BLaER1 treated with 17β-estradiol and CSF1 and Interleukin-3, amounts not matched to agents 10 nM and 100 nM (cell line): ENCODE results near the gene RNASE12.

Source experiments
- H3K27ac ChIP-seq, 11 experiments: shearing (Covaris generic); formaldehyde crosslinking; 2 replicates each; pipeline ENCODE4 v1.8.1; 2022
- H3K27me3 ChIP-seq, 11 experiments: shearing (Covaris generic); formaldehyde crosslinking; 2 replicates each; pipeline ENCODE4 v1.8.1; 2022
- H3K36me3 ChIP-seq, 11 experiments: shearing (Covaris generic); formaldehyde crosslinking; 2 replicates each; pipeline ENCODE4 v1.8.1; 2022
- H3K4me1 ChIP-seq, 10 experiments: shearing (Covaris generic); formaldehyde crosslinking; 2 replicates each; pipeline ENCODE4 v1.8.1; 2022
- H3K4me2 ChIP-seq, 11 experiments: shearing (Covaris generic); formaldehyde crosslinking; 2 replicates each; pipeline ENCODE4 v1.8.1; 2022
- H3K4me3 ChIP-seq, 10 experiments: shearing (Covaris generic); formaldehyde crosslinking; 2 replicates each; pipeline ENCODE4 v1.8.1; 2022
- H3K9ac ChIP-seq, 11 experiments: shearing (Covaris generic); formaldehyde crosslinking; 2 replicates each; pipeline ENCODE4 v1.8.1; 2022
- H3K9me3 ChIP-seq, 11 experiments: shearing (Covaris generic); formaldehyde crosslinking; replicated peaks in 1 of 11; 2 replicates each; pipeline ENCODE4 v1.8.1; 2022
- H4K20me1 ChIP-seq, 11 experiments: shearing (Covaris generic); formaldehyde crosslinking; 2 replicates each; pipeline ENCODE4 v1.8.1; 2022
- Cebpa-rat ChIP-seq, 11 experiments: shearing (Covaris generic); IDR thresholded peaks; 2 replicates each; pipeline ENCODE4 v1.8.1; 2022

RNASE12 gene, protein sequence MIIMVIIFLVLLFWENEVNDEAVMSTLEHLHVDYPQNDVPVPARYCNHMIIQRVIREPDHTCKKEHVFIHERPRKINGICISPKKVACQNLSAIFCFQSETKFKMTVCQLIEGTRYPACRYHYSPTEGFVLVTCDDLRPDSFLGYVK

GRCh38 chr14:20591235-20591634, at the start of gene RNASE12:
Gene RNASE12, minus strand, starts transcription at chr14:20591376. Its CDS starts 653 bp downstream, at chr14:20590723.
- TF ChIP-seq Cebpa-rat (IDR thresholded peaks at IDR 0.05), result no peak
- H3K9ac ChIP-seq, result no peak within 1 kb of the TSS

DNA sequence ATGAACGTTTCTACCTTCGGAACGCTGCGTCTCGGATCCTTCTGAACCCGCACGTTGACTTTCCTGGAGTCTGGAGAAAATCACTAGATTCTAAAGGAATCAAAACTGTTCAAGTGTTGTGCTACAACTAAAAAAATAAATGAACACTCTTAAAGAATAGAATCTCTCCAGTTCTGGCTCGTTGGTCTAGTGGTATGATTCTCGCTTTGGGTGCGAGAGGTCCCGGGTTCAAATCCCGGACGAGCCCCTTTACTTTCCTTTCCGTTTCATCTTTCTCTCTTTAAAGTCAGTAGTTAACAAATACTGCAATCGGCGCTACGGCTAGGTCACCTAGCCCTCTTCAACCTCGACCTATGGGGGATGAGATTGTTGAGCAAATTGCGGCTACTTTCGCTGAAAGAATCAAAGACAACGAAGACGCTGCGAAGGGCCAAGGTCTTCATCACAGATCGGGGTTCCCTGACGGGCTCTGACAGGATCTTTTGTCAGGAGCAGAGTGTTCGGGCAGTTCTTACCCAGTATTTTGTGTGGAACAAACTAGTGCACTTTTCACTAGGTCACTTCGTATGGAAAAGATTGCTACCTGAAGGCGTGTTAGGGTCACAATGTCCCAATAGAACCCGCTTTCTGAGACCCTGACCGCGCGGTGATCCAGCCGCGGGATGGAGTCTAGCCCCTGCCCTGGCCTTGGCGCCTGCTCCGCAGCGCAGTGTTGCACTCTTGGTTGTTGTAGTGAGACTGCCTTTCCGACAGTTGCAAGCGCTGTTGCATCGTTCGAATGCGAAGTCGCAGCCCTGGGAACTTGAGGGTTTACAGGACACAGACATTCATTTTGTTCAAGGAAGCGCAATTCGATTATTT, 41.9 kb upstream of the RNASE12 start:
- H3K36me3 ChIP-seq, result no peaks in the 10 kb centered on the region
- peak overlapping the region; percentile 28 to 65 (median 52); a peak in 16 of 20 replicates for H3K4me3 ChIP-seq
- H3K27ac ChIP-seq, result no peak overlapping the region
- H3K9me3 ChIP-seq, result peaks cover 18 to 33% (median 27%) of the 10 kb centered on the region in 11 experiments
- no peak overlapping the region for H3K9ac ChIP-seq
- peaks cover 54 to 68% (median 63%) of the 10 kb centered on the region in 11 experiments for H3K27me3 ChIP-seq
- peak overlapping the region; percentile 70 to 92 (median 85) for H3K4me2 ChIP-seq
- H4K20me1 ChIP-seq, result peaks cover 0 to 7% (median 0%) of the 10 kb centered on the region in 11 experiments; a peak in 2 of 22 replicates
- no peak for TF ChIP-seq Cebpa-rat (IDR thresholded peaks at IDR 0.05)
- peaks cover 11 to 25% (median 21%) of the 10 kb centered on the region in 10 experiments for H3K4me1 ChIP-seq

More at GRCh38 chr14:20591235-20591634, at the start of gene RNASE12:
- Histone ChIP-seq H3K4me2 (no peak within 1 kb of the TSS), H3K36me3 (no peaks in the 10 kb centered on the region), H4K20me1 (no peaks in the 10 kb centered on the region), H3K9me3 (no peaks in the 10 kb centered on the region; a peak in 2 of 22 replicates), H3K4me1 (peaks cover 0 to 7% (median 0%) of the 10 kb centered on the region in 10 experiments; a peak in 2 of 20 replicates), H3K27ac (no peak within 1 kb of the TSS), H3K4me3 (no peak within 1 kb of the TSS), H3K27me3 (no peaks in the 10 kb centered on the region)

- TF ChIP-seq Cebpa-rat (IDR thresholded peaks at IDR 0.05), result no peak
- Histone ChIP-seq H3K27me3 (peaks cover 60 to 74% (median 69%) of the 10 kb centered on the region in 11 experiments), H3K4me3 (peak overlapping the region; percentile 28 to 65 (median 52); a peak in 18 of 20 replicates), H3K27ac (no peak overlapping the region), H3K9ac (no peak overlapping the region), H3K36me3 (no peaks in the 10 kb centered on the region), H3K4me2 (peak overlapping the region; percentile 70 to 92 (median 85)), H3K4me1 (peaks cover 11 to 25% (median 21%) of the 10 kb centered on the region in 10 experiments), H3K9me3 (peaks cover 18 to 33% (median 27%) of the 10 kb centered on the region in 11 experiments), H4K20me1 (peaks cover 0 to 7% (median 0%) of the 10 kb centered on the region in 11 experiments; a peak in 2 of 22 replicates)
Observed at GRCh38 chr14:20632448-20632830, 41.3 kb upstream of the RNASE12 start.

DNA sequence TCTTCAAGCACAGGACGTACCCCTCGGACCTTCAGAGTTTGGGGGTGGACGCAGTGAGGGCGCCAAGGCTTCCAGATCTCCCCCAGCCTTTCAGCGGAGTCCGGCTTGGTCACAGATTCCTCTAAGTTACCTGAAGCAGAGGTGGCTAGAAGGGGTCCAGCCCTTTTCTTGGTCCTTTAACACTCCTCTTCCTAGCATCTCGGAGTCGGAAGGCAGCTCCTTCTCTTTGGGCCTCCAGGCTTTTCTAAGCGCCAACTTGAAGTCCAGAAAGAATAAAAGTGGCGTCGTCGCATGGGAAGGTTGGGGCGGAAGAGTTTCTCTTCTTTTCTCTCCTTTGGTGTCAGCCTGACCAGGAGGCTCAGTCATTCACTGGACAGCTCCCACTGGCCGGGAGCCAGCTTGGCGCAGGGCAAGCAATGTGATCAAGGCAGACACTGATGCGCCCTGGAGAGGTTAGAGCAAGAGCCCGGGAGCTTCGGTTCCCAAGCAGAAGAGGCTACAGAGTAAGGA, 40.8 kb upstream of the RNASE12 start:
- H3K4me2 ChIP-seq, result peak overlapping the region; percentile 70 to 92 (median 85)
- H3K27me3 ChIP-seq, result peaks cover 64 to 79% (median 73%) of the 10 kb centered on the region in 11 experiments
- peak overlapping the region in 3 of 11 experiments; percentile 12 to 50 (median 35); a peak in 5 of 22 replicates for H3K9ac ChIP-seq
- H3K4me1 ChIP-seq, result peaks cover 11 to 25% (median 21%) of the 10 kb centered on the region in 10 experiments
- peak overlapping the region; percentile 28 to 65 (median 52); a peak in 19 of 20 replicates for H3K4me3 ChIP-seq
- TF ChIP-seq Cebpa-rat (IDR thresholded peaks at IDR 0.05), result no peak
- no peak overlapping the region for H3K27ac ChIP-seq
- H4K20me1 ChIP-seq, result peaks cover 0 to 7% (median 0%) of the 10 kb centered on the region in 11 experiments; a peak in 2 of 22 replicates
- peaks cover 18 to 35% (median 27%) of the 10 kb centered on the region in 11 experiments for H3K9me3 ChIP-seq
- no peaks in the 10 kb centered on the region for H3K36me3 ChIP-seq

DNA sequence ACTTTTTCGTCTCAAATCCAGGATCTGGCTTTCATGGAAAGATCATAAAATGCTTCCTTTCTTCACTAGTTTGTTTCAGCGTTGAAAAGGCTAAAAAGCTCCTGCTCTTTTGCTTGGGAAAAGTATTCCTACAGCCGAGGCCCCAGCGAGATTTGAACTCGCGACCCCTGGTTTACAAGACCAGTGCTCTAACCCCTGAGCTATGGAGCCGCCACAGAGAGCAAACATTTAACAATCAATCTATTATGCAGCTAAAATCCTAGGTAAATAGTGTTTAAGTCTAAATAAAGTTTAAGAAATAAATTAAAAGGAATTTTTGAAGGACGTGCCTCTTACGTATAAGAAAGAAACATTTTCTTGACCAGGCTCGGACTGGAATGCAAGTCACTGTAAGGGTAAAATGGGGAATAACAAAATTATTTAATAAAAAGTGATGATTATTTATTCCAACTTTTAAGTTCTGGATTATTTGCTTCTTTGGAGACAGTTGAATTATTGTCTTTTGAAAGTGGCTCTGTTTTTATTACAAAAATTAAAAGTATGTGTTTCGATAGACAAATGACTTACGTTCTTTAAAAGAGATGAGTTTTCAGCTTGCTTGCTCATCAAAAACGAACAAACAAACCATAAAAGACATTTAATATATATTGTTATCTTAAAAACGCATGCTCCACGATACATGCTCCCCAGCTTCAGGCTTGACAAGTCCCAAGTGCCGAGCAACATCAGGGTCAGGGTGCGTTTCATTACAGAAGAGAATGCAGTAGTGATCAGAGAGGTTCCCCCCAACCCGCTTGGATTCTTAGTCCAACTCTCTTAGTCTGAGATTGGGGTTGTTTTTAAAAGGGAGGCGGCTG, 40.1 kb upstream of the RNASE12 start:
- H3K27ac ChIP-seq, result no peak overlapping the region
- TF ChIP-seq Cebpa-rat (IDR thresholded peaks at IDR 0.05), result no peak

DNA sequence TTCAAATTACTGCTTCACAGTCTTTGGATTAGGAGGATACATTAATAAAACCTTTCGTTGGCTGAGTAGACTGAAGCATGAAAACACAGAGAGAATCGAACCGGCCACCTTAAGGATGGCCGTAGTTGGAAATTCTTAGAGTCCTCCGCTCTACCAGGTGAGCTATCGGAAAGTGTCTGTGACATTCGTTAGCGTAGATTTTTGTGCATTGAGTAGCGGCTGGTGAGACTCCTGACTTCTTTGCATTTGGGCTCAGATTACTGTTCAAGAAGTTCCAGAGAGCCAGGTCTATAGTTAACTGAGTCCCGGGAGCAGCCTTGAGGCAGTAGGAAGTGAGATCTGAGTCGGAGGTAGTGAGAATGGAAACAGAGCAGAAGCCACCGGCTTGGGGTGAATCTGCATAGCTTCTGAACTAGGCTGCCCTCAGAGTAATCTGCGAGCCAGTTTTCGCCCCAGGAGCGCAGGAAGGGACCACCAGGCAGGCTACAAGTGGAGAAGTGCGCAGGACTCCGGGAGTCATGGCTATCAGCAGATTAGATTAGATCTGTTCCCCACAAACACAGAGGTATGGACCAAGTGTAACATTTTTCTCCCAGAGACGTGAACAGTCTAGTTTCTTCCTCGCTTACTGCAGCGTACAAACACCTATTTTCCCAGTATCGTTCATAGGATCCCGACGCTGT, 39.3 kb upstream of the RNASE12 start:
- Histone ChIP-seq H3K4me3 (peak overlapping the region; percentile 28 to 65 (median 52); a peak in 18 of 20 replicates), H3K9me3 (peaks cover 18 to 49% (median 39%) of the 10 kb centered on the region in 11 experiments), H3K27me3 (peaks cover 79 to 93% (median 87%) of the 10 kb centered on the region in 11 experiments), H3K27ac (no peak overlapping the region), H4K20me1 (peaks cover 0 to 7% (median 0%) of the 10 kb centered on the region in 11 experiments; a peak in 2 of 22 replicates), H3K4me2 (peak overlapping the region; percentile 70 to 92 (median 85)), H3K36me3 (no peaks in the 10 kb centered on the region), H3K9ac (peak overlapping the region in 3 of 11 experiments; percentile 6 to 38 (median 14); a peak in 2 of 22 replicates), H3K4me1 (peaks cover 11 to 25% (median 22%) of the 10 kb centered on the region in 10 experiments)
- no peak for TF ChIP-seq Cebpa-rat (IDR thresholded peaks at IDR 0.05)

More for the DNA sequence above, 40.1 kb upstream of the RNASE12 start:
- peaks cover 0 to 7% (median 0%) of the 10 kb centered on the region in 11 experiments; a peak in 2 of 22 replicates for H4K20me1 ChIP-seq
- H3K9me3 ChIP-seq, result peaks cover 18 to 42% (median 31%) of the 10 kb centered on the region in 11 experiments
- H3K27me3 ChIP-seq, result peaks cover 71 to 86% (median 80%) of the 10 kb centered on the region in 11 experiments
- no peaks in the 10 kb centered on the region for H3K36me3 ChIP-seq
- peak overlapping the region in 4 of 11 experiments; percentile 12 to 50 (median 36); a peak in 6 of 22 replicates for H3K9ac ChIP-seq
- H3K4me3 ChIP-seq, result peak overlapping the region; percentile 28 to 65 (median 52); a peak in 19 of 20 replicates
- peak overlapping the region; percentile 70 to 92 (median 85) for H3K4me2 ChIP-seq
- peaks cover 11 to 25% (median 21%) of the 10 kb centered on the region in 10 experiments for H3K4me1 ChIP-seq

- Histone ChIP-seq H3K27ac (no peak overlapping the region), H3K9ac (no peak overlapping the region), H3K9me3 (peaks cover 3 to 37% (median 26%) of the 10 kb centered on the region in 11 experiments), H3K27me3 (peaks cover 81 to 100% (median 99%) of the 10 kb centered on the region in 11 experiments), H3K4me1 (peaks cover 32 to 47% (median 43%) of the 10 kb centered on the region in 10 experiments), H3K4me2 (no peak overlapping the region), H3K4me3 (no peak overlapping the region), H3K36me3 (no peaks in the 10 kb centered on the region), H4K20me1 (peaks cover 0 to 7% (median 0%) of the 10 kb centered on the region in 11 experiments; a peak in 2 of 22 replicates)
- no peak for TF ChIP-seq Cebpa-rat (IDR thresholded peaks at IDR 0.05)
Observed at GRCh38 chr14:20628063-20628854, 37.1 kb upstream of the RNASE12 start.
